Activated naive CD4-positive, alpha-beta T cell treated with anti-CD3 and anti-CD28 coated beads for 36 hours (primary cell): ENCODE results near the gene ABCB11. TPM values are rescaled to one million over a fixed set of nuclear protein-coding genes. Genes with fewer than 3 reads are reported as not detected.

Experiments used
- CTCF ChIA-PET: fragments of 350-600 bp; sonication (Branson Sonifier 250); formaldehyde crosslinking; loops from one replicate; lab custom pipeline; 2021; ENCODE audit warnings: antibody characterized with exemption; lab: Charles Lee
- DNase-seq: peaks from one replicate; pipeline ENCODE4 v3.0.0-alpha.2; 2020
- H3K27ac Mint-ChIP-seq: one replicate; pipeline ENCODE4 v1.8.0; 2021; ENCODE audit warnings: mild to moderate bottlenecking, mixed read lengths
- H3K27me3 Mint-ChIP-seq: one replicate; pipeline ENCODE4 v1.8.0; 2021; ENCODE audit warnings: low read depth, mixed read lengths
- H3K36me3 Mint-ChIP-seq: one replicate; pipeline ENCODE4 v1.8.0; 2021; ENCODE audit warnings: low read depth, mixed read lengths
- H3K4me1 Mint-ChIP-seq: one replicate; pipeline ENCODE4 v1.8.0; 2021; ENCODE audit warnings: low read depth, mixed read lengths
- H3K4me3 Mint-ChIP-seq: one replicate; pipeline ENCODE4 v1.8.0; 2021; ENCODE audit warnings: mild to moderate bottlenecking, moderate library complexity, mixed read lengths
- H3K9me3 Mint-ChIP-seq: one replicate; pipeline ENCODE4 v1.8.0; 2021; ENCODE audit warnings: mixed read lengths
- intact Hi-C: fragments of 100-400 bp; cut with micrococcal nuclease; formaldehyde crosslinking; loops from one replicate; pipeline ENCODE4 v1.15.1; 2023
- total RNA-seq, 2 experiments: library from RNA; stranded (reverse); gene quantifications; one replicate each; pipeline ENCODE4 v1.2.3, GENCODE V29; 2021

Gene ABCB11
- total RNA-seq, 2 experiments from 2014 or later = not detected

GRCh38 chr2:168978461-168978861, 52.7 kb downstream of the ABCB11 start:
- Mint-ChIP-seq H3K27ac (no peak overlapping the region), H3K9me3 (no peaks in the 10 kb centered on the region), H3K4me1 (no peaks in the 10 kb centered on the region), H3K36me3 (no peaks in the 10 kb centered on the region), H3K27me3 (no peaks in the 10 kb centered on the region), H3K4me3 (no peak overlapping the region)
- CTCF ChIA-PET = interaction anchor here (0.8 to 1.4 kb wide), 2 partner anchors 16 to 132 kb away, joined by 4 to 5 read pairs; no protein-coding TSS in a partner anchor
- DNase-seq = no peak
- intact Hi-C loops = no loop called here

GRCh38 chr2:168977608-168978007, 53.5 kb downstream of the ABCB11 start:
- Mint-ChIP-seq H3K9me3 (no peaks in the 10 kb centered on the region), H3K4me3 (no peak overlapping the region), H3K4me1 (no peaks in the 10 kb centered on the region), H3K27ac (no peak overlapping the region), H3K36me3 (no peaks in the 10 kb centered on the region), H3K27me3 (no peaks in the 10 kb centered on the region)
- no peak for DNase-seq
- intact Hi-C loops = no loop called here
- CTCF ChIA-PET = interaction anchor here (1.5 kb wide), 1 partner anchor 17 kb away, joined by 3 read pairs; no protein-coding TSS in a partner anchor

GRCh38 chr2:168976034-168976654, 55.0 kb downstream of the ABCB11 start:
- intact Hi-C loops = no loop called here
- CTCF ChIA-PET = interaction anchor here (1.5 kb wide), 1 partner anchor 15 kb away, joined by 3 read pairs; no protein-coding TSS in a partner anchor

GRCh38 chr2:168974428-168974827, 56.7 kb downstream of the ABCB11 start:
- Mint-ChIP-seq H3K27ac (no peak overlapping the region), H3K36me3 (no peaks in the 10 kb centered on the region), H3K4me1 (no peaks in the 10 kb centered on the region), H3K9me3 (no peaks in the 10 kb centered on the region), H3K27me3 (no peaks in the 10 kb centered on the region), H3K4me3 (no peak overlapping the region)
- intact Hi-C loops = loop anchor here (5.0 kb wide), 1 partner anchor 488 kb away; no protein-coding TSS in a partner anchor
- no peak for DNase-seq
- CTCF ChIA-PET = interaction anchor here (1.2 kb wide), 2 partner anchors 11 to 13 kb away, joined by 3 to 4 read pairs; no protein-coding TSS in a partner anchor

More at GRCh38 chr2:168976034-168976654, 55.0 kb downstream of the ABCB11 start:
- no peak overlapping the region for H3K4me3 Mint-ChIP-seq
- no peaks in the 10 kb centered on the region for H3K4me1 Mint-ChIP-seq
- DNase-seq = no peak
- no peaks in the 10 kb centered on the region for H3K36me3 Mint-ChIP-seq
- H3K27me3 Mint-ChIP-seq = no peaks in the 10 kb centered on the region
- no peak overlapping the region for H3K27ac Mint-ChIP-seq
- no peaks in the 10 kb centered on the region for H3K9me3 Mint-ChIP-seq

- intact Hi-C loops = loop anchor here (5.0 kb wide), 1 partner anchor 491 kb away; no protein-coding TSS in a partner anchor
- Mint-ChIP-seq H3K9me3 (no peaks in the 10 kb centered on the region), H3K4me1 (no peaks in the 10 kb centered on the region), H3K4me3 (no peak overlapping the region), H3K27me3 (no peaks in the 10 kb centered on the region), H3K36me3 (no peaks in the 10 kb centered on the region), H3K27ac (no peak overlapping the region)
- CTCF ChIA-PET = interaction anchor here (0.9 to 2.2 kb wide), 4 partner anchors 9 to 161 kb away, joined by 3 to 6 read pairs (median 4); no protein-coding TSS in a partner anchor
- DNase-seq = no peak
Measured at GRCh38 chr2:168971261-168971660, 59.9 kb downstream of the ABCB11 start.

- H3K4me3 Mint-ChIP-seq = no peak overlapping the region
- intact Hi-C loops = loop anchor here (5.0 kb wide), 1 partner anchor 492 kb away; no protein-coding TSS in a partner anchor
Measured at GRCh38 chr2:168970711-168971233, 60.4 kb downstream of the ABCB11 start.

GRCh38 chr2:168969865-168970264, 61.3 kb downstream of the ABCB11 start:
- CTCF ChIA-PET = interaction anchor here (0.6 to 1.5 kb wide), 5 partner anchors 9 to 1336 kb away, joined by 3 to 5 read pairs (median 4); no protein-coding TSS in a partner anchor
- no peaks in the 10 kb centered on the region for H3K27me3 Mint-ChIP-seq
- peaks cover 6% of the 10 kb centered on the region for H3K4me1 Mint-ChIP-seq
- intact Hi-C loops = loop anchor here (5.0 kb wide), 1 partner anchor 492 kb away; no protein-coding TSS in a partner anchor
- no peak for DNase-seq
- H3K4me3 Mint-ChIP-seq = no peak overlapping the region
- H3K27ac Mint-ChIP-seq = no peak overlapping the region
- H3K9me3 Mint-ChIP-seq = no peaks in the 10 kb centered on the region
- no peaks in the 10 kb centered on the region for H3K36me3 Mint-ChIP-seq

More at GRCh38 chr2:168970711-168971233, 60.4 kb downstream of the ABCB11 start:
- Mint-ChIP-seq H3K4me1 (peaks cover 2% of the 10 kb centered on the region), H3K27me3 (no peaks in the 10 kb centered on the region), H3K9me3 (no peaks in the 10 kb centered on the region), H3K36me3 (no peaks in the 10 kb centered on the region), H3K27ac (no peak overlapping the region)
- CTCF ChIA-PET = interaction anchor here (0.9 to 2.2 kb wide), 5 partner anchors 8 to 161 kb away, joined by 3 to 6 read pairs (median 5); no protein-coding TSS in a partner anchor
- DNase-seq = no peak

- H3K4me3 Mint-ChIP-seq = no peak overlapping the region
- H3K36me3 Mint-ChIP-seq = no peaks in the 10 kb centered on the region
- H3K27me3 Mint-ChIP-seq = no peaks in the 10 kb centered on the region
- no peaks in the 10 kb centered on the region for H3K9me3 Mint-ChIP-seq
- peaks cover 14% of the 10 kb centered on the region for H3K4me1 Mint-ChIP-seq
- H3K27ac Mint-ChIP-seq = no peak overlapping the region
- intact Hi-C loops = no loop called here
- CTCF ChIA-PET = interaction anchor here (0.7 to 3.0 kb wide), 5 partner anchors 20 to 173 kb away, joined by 3 to 12 read pairs (median 6); no protein-coding TSS in a partner anchor
- DNase-seq = no peak
Measured at GRCh38 chr2:168968342-168968741, 62.8 kb downstream of the ABCB11 start.

- Mint-ChIP-seq H3K9me3 (no peaks in the 10 kb centered on the region), H3K27ac (no peak overlapping the region), H3K27me3 (no peaks in the 10 kb centered on the region), H3K36me3 (no peaks in the 10 kb centered on the region), H3K4me1 (peaks cover 14% of the 10 kb centered on the region), H3K4me3 (no peak overlapping the region)
- DNase-seq = no peak
- intact Hi-C loops = no loop called here
- CTCF ChIA-PET = interaction anchor here (1.1 to 6.7 kb wide), 7 partner anchors 9 to 176 kb away, joined by 3 to 48 read pairs (median 6); no protein-coding TSS in a partner anchor
Measured at GRCh38 chr2:168964251-168964807, 66.8 kb downstream of the ABCB11 start.

- H3K27ac Mint-ChIP-seq = no peak overlapping the region
- CTCF ChIA-PET = interaction anchor here (0.6 to 6.7 kb wide), 10 partner anchors 9 to 178 kb away, joined by 3 to 48 read pairs (median 4); no protein-coding TSS in a partner anchor
- H3K9me3 Mint-ChIP-seq = no peaks in the 10 kb centered on the region
- no peak for DNase-seq
- H3K4me3 Mint-ChIP-seq = no peak overlapping the region
- H3K4me1 Mint-ChIP-seq = peaks cover 14% of the 10 kb centered on the region
- no peaks in the 10 kb centered on the region for H3K36me3 Mint-ChIP-seq
- no peaks in the 10 kb centered on the region for H3K27me3 Mint-ChIP-seq
- intact Hi-C loops = no loop called here
Measured at GRCh38 chr2:168962636-168963035, 68.5 kb downstream of the ABCB11 start.

GRCh38 chr2:168961450-168962229, 69.5 kb downstream of the ABCB11 start:
- H3K27ac Mint-ChIP-seq = no peak overlapping the region
- peaks cover 14% of the 10 kb centered on the region for H3K4me1 Mint-ChIP-seq
- no peak overlapping the region for H3K4me3 Mint-ChIP-seq
- H3K9me3 Mint-ChIP-seq = no peaks in the 10 kb centered on the region
- H3K36me3 Mint-ChIP-seq = no peaks in the 10 kb centered on the region
- H3K27me3 Mint-ChIP-seq = peaks cover 4% of the 10 kb centered on the region
- CTCF ChIA-PET = interaction anchor here (0.6 to 6.7 kb wide), 14 partner anchors 8 to 179 kb away, joined by 3 to 48 read pairs (median 4); no protein-coding TSS in a partner anchor
- intact Hi-C loops = loop anchor here (1.0 kb wide), 4 partner anchors 146 to 261 kb away; no protein-coding TSS in a partner anchor
- peak; percentile 27 for DNase-seq
